ENCODE results near the gene KCNK1. TPM values are rescaled to one million over a fixed set of nuclear protein-coding genes. Genes with fewer than 3 reads are reported as not detected.

Gene KCNK1
- total RNA-seq = 1 to 10 TPM; 5.2 to 6.3 TPM

DNA sequence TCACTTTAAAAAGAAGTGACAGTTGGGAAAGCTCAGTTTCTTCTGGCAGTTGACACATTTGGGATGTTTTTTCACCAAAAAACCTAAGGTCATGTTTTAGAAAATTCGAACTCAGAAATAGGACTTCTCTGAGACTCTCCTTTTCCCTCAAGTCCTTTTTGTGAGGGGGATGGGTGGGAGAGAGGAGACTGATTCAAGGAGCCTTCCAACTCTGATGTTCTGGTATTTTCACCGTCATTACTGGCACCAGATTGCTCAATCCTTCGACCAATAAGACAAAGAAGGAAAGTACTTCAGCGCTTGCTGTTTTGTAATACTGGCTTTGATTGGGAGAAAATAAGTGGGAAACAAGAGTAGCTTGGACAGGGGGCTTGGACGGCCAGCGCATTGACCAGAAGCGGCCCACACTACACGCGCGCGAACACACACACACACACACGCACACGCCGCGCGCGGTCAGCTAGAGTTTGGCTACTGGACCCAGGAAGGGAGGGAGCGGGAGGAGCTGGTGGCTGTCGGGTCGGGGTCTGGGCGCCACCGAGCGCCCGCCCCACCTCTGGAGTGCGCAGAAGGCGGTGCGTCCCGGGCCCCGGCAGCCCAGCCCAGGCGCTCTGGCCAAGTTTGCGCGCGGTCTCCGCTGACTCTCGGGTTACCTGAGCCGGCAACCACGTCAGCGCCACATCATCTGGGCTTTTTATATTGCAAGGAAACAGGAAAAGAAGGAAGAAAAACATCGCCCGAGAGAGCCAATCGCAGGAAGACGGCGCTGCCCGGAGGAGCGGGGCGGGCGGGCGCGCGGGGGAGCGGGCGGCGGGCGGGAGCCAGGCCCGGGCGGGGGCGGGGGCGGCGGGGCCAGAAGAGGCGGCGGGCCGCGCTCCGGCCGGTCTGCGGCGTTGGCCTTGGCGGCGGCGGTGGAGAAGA lies at the start of gene KCNK1:
Gene KCNK1, plus strand, starts transcription at position 855 of the 921 bp plus-strand sequence. Its CDS starts 66 bp downstream, at position 921.
- Histone ChIP-seq H3K27ac (peak within 1 kb of the TSS; percentile 56 to 86 (median 85)), H3K4me3 (peak within 1 kb of the TSS; percentile 68 to 71), H3K9me3 (no peaks in the 10 kb centered on the region), H3K4me1 (peaks cover 20% of the 10 kb centered on the region), H3K36me3 (replicated peaks in 1 of 2; ENCODE audit: insufficient read depth in 1 of 2, low read depth in 2 of 2) (no peaks in the 10 kb centered on the region), H3K27me3 (no peaks in the 10 kb centered on the region)
- WGBS, 2 donors = 0 to 1% methylated on average over 8 to 65 of the region's 70 CpGs
- TF ChIP-seq POLR2A (IDR thresholded peaks at IDR 0.05) (peak; percentile 66 to 81 (median 78)), CTCF (IDR thresholded peaks at IDR 0.05) (no peak)
- intact Hi-C loops (cut with DNase I) = no loop called here
- peak; percentile 80 to 90 (median 87) for DNase-seq
- ATAC-seq = peak; percentile 91

- TF ChIP-seq POLR2A (IDR thresholded peaks at IDR 0.05) (no peak), CTCF (IDR thresholded peaks at IDR 0.05) (no peak)
- ATAC-seq (no peak), DNase-seq (no peak)
- no peaks in the 10 kb centered on the region for H3K4me1 ChIP-seq
- WGBS, 2 donors = 66 to 74% methylated on average over 2 of the region's 2 CpGs
- H3K36me3 ChIP-seq (replicated peaks in 1 of 2; ENCODE audit: insufficient read depth in 1 of 2, low read depth in 2 of 2) = no peaks in the 10 kb centered on the region
- H3K9me3 ChIP-seq = peaks cover 0 to 5% (median 0%) of the 10 kb centered on the region in 3 donors
- H3K27ac ChIP-seq = no peak overlapping the region
- intact Hi-C loops (cut with DNase I) = no loop called here
- H3K4me3 ChIP-seq = no peak overlapping the region
- no peaks in the 10 kb centered on the region for H3K27me3 ChIP-seq
These were observed 48.6 kb upstream of the KCNK1 start for GRCh38 chr1:233565313-233565712.

DNA sequence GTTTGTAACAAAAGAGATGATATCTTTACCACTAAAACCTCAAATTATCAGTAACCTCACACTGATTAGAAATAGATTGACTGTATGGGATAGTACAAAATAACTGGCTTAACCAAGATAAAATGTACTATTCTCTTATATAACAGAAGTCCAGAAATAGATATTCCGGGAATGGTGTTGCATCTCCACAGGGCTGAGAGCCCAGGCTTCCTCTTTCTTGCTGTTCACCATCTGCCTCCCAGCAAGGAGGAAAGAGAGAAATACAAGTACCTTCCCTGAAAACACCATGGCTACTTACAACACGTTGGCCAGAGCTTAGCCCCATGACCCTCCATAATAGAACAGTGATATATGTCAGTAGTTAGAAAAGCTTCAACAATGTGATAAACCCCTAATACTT lies 47.0 kb upstream of the KCNK1 start:
- TF ChIP-seq CTCF (IDR thresholded peaks at IDR 0.05) (no peak), POLR2A (IDR thresholded peaks at IDR 0.05) (no peak)
- ATAC-seq (no peak), DNase-seq (no peak)
- intact Hi-C loops (cut with DNase I) = no loop called here
- 58 to 61% methylated on average over 2 of the region's 2 CpGs for WGBS, 2 donors
- Histone ChIP-seq H3K9me3 (no peaks in the 10 kb centered on the region), H3K4me3 (no peak overlapping the region), H3K4me1 (no peaks in the 10 kb centered on the region), H3K36me3 (replicated peaks in 1 of 2; ENCODE audit: insufficient read depth in 1 of 2, low read depth in 2 of 2) (no peaks in the 10 kb centered on the region), H3K27ac (no peak overlapping the region), H3K27me3 (no peaks in the 10 kb centered on the region)

DNA sequence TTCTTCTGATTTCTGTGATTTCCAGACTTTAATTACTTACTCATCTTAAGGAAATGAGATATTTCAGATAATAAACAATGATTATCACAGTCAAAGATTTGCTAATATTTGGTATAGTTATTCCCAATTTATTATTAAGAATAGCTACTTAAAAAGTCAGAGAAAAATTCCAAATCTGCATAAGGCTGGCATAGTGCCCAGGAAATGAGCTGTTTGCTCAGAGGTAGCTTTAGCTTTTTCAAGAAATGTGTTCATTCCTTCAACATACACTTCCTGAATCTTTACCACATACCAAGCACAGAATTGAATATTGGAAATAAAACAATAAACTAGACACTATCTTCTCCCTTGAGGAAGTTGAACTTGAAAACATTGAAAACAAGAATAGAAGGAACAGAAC lies 44.3 kb upstream of the KCNK1 start:
- Histone ChIP-seq H3K9me3 (no peaks in the 10 kb centered on the region), H3K27ac (no peak overlapping the region), H3K27me3 (no peaks in the 10 kb centered on the region), H3K36me3 (replicated peaks in 1 of 2; ENCODE audit: insufficient read depth in 1 of 2, low read depth in 2 of 2) (no peaks in the 10 kb centered on the region), H3K4me3 (no peak overlapping the region), H3K4me1 (no peaks in the 10 kb centered on the region)
- no peak for DNase-seq
- no peak for ATAC-seq
- TF ChIP-seq CTCF (IDR thresholded peaks at IDR 0.05) (no peak), POLR2A (IDR thresholded peaks at IDR 0.05) (no peak)
- intact Hi-C loops (cut with DNase I) = no loop called here
